Mucosa of gallbladder (tissue), 1 donor: Measurements from ENCODE around the gene FAM72B. TPM values are rescaled to one million over a fixed set of nuclear protein-coding genes. Genes with fewer than 3 reads are reported as not detected.
"Not testable (repeated sequence)": the region's sequence is repeated elsewhere in the genome, so short reads cannot be mapped to it uniquely, and the experiment has no call there.

Source experiments
- DNase-seq: peaks from one replicate; pipeline ENCODE4 v3.0.0-alpha.2; 2020; ENCODE audit warnings: low spot score
- total RNA-seq: library from RNA; stranded (reverse); gene quantifications from one replicate; pipeline ENCODE4 v1.2.1, GENCODE V29; 2021
- donor health status: DM: no; HTN: no; CAD: no.

The FAM72B gene
- total RNA-seq, 1 donor from 2014 or later: 1.3 TPM

DNA sequence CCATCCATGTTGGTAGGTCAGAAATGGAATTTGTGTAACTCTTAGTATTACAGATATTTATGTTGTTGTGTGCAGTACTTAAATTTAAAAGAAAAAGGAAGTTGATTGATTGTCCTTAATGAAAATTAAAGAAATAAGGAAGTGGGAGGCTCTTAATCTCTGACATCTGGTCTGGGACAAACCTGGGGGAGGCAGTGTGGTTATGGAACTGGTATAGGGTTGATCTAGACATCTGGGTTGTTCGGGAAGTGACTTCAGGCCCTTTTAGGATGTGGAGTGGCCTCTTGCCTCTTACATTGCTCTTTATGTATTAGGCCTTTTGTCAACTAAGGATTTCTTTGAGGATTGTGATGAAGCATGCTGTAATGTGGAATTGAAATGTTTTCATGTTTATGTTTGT, 16.1 kb upstream of the FAM72B start:
- not testable (repeated sequence) for DNase-seq

DNA sequence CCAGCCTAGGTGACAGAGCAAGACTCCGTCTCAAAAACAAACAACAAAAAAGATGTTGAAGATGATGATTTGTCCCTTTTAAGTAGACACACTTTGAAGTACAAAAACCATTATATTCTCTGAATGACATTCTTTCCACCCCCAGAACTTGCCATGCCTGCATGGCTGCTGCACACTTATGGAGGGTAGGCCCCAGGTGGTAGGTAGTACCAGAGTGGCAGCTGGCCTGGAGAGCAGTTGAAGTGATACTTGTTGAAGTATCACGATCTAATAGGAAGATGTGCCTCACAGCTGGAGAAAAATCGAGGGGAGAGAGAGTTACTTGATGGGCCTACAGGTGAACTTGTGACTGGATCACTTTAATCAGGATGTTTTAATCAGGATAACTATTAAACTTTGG, 15.6 kb upstream of the FAM72B start:
- not testable (repeated sequence) for DNase-seq

DNA sequence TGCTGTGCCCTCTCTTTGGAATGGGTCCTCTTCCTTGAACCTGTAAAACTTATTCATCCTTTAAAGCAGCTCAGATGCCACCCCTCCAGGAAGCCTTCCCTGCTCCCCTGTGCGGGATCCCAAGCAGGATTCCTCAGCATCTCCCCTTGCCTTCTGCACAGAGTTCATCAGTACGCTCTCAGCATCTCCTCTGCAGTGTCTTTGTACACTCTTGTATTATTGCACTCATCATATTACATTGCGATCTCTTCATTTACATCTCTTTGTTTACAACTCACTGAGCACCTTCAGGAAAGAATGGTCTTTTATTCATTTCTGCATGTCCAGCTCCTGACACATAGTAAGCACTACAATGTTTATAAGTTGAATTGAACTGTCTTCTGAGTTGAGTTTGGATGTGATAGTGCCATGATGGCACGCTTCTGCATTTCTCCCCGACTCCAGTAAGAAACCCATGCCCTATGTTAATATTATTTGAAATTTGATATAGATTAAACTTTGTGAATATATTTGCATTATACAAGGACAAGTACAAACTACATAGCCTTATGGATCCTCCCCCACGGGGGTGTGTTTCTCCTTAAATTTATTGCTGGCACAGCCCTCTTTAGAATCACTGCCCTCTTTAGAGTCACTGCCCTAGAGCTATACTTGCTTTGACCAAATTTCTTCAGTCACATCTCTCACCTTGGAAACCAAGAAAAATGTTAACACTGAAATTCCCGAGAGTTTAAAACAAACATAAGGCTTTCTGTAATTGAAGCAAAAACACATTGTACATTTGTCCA, 13.1 kb upstream of the FAM72B start:
- not testable (repeated sequence) for DNase-seq

DNA sequence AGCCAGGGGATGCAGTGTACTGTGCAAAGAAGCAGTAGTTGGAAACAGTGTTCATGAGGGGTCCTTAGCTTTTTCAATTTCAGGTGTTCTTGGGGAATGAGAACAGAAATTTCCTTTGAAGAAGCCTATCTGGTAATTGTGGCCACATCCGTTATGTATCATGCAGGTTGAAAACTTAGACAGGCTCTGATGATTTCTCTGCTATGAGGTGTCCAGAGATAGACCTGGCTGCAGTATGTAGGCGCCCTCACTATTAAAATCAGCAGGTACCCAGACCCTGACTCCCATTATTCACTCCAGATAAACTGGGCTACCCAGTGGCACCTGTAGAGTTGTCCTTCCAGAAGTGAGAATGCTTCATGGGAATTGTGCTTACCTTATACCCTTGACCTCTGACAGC, 8.4 kb upstream of the FAM72B start:
- not testable (repeated sequence) for DNase-seq

DNA sequence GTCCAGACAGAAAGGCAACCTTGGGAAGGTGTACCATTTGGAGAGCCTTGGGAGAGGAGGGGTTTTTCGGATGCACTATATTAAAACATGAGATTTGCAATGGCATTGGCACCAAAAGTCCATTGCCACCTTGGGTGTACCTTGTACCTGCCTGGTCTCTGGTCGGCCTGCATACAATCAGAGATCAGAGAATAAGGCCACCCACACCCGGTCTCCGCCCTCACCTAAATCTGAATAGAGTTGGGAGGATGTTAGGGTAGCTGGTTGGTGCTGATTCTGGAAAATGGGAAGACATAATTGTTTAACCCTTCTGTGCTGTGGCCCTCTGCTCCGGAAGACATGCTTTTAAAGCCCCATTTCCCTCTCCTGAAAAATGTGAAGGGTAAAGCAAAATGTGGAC, 3.8 kb upstream of the FAM72B start:
- DNase-seq: not testable (repeated sequence)

DNA sequence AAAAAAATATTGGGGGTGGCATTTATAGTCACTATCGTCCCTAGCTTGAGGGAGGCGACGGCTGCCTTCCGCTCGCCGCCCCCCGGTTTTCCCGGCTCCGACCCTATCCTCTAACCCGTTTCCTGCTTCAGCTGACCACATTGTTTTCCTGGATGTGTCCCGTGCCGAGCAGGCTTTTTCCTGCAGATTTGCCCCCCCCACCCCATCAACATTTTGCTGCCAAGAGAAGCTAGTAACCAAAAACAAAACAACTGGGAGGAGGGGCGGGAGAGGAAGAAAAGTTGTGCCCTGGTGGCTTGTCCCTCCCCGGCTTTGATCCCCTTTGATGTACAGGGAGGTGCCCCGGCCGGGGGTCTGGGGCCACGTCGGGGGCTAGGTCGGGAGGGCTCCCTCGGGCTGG, 2.1 kb upstream of the FAM72B start:
- not testable (repeated sequence) for DNase-seq

DNA sequence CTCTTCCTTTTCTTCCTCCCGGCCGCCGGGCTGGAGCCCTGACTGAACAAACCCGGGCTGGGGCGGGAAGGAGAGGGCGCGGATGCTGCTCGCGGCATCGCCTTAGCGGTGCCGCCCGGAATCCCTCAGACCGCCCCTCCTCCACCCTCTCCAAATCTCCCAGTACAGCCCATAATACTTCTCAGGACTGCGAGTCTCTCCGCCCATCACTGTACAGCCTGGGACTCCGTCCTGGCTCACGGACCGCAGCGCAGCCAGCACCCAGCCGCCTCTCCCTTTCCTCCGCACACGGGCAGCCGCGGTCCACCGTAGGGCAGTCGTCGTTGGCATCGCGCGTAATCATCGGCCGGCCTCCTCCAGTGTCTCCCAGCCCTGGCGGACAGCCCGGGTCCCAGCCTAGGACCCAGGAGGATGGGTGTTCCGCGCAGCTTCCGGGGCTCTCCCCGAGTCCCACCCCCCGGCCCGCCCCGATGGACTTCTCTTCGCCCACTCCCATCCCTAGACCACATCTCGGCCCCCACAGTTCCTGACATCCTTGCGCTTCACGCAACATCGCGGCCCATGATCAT, 1.1 kb upstream of the FAM72B start:
- DNase-seq: not testable (repeated sequence)

DNA sequence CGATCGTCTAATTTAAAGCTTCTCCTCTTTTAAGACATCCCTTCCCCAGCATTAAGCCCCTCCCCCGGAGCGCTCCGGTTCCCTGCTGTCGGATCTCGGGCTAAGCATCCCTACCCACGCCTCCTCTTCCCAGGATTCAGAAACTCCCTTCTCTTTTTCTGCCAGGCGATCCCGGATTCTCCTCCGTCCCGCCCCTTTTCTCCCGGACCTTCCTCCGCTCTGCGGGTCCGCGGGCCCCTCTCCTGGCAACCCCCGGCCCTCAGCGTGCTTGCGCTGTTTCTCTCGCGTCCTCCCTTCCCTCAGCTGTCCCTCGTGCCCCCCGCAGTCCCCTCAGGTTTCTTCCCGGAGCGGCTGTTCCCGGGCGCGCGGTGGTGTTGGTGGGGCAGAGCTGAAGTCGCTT, 273 bp downstream of the FAM72B start:
- DNase-seq: not testable (repeated sequence)

DNA sequence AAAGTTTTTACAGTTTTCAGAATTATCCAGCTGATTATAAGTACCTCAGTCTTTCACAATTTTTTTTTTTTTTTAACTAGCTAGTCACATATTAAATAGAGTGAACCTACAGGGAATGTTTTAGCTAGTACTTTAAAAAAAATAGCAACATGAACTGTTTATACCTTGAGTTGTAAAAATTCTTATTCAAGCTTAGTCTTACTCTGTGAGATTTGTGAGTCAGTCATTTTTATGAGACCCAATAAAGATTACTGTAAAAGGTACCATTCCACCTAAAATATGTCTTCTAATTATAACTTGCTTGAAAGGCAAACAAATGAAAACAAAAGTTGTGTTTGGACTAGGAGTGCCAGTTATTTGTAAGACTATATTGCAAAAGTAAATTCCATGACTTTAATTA, 5.9 kb downstream of the FAM72B start:
- not testable (repeated sequence) for DNase-seq

DNA sequence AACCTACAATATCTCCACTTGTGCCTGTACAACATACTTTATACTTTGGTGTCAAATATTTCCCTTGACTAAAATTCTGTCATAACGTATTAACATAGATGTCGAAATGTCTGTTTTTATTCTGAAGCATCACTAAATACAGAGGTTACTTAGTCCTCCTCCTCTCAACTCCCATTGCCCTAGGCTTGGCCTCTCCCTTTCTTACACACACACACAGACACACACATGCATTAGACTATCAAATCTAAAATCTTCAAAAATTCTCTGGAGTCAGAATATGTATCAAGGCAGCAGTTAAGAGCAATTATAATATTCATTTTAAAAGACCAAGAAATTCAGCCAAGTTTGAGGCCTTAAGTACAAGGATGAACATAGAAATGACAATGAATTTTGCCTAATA, 7.5 kb downstream of the FAM72B start:
- DNase-seq: not testable (repeated sequence)

DNA sequence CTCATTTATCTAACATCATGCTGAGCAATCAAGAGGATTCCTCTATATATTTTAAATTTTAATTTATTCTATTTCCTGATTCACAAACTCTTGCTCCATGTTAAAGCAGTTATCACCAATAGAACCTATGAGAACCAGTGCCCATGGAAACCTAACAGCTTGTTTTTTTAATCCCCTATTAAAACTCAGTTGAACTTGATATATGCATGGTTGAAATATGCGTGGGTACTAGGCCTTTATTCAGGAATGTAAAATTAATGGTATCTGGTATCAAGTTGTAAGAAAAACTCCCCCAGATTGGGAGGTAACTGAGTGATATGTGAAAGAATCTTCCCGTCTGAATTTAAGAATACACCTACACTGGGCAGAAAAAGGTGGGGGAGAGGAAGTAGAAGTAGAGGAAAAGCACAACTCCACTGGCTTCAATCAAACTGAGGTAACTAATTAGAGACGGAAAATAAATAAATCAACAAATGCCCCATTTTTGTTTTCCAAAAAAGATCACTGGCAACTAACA, 15.9 kb downstream of the FAM72B start:
- not testable (repeated sequence) for DNase-seq

DNA sequence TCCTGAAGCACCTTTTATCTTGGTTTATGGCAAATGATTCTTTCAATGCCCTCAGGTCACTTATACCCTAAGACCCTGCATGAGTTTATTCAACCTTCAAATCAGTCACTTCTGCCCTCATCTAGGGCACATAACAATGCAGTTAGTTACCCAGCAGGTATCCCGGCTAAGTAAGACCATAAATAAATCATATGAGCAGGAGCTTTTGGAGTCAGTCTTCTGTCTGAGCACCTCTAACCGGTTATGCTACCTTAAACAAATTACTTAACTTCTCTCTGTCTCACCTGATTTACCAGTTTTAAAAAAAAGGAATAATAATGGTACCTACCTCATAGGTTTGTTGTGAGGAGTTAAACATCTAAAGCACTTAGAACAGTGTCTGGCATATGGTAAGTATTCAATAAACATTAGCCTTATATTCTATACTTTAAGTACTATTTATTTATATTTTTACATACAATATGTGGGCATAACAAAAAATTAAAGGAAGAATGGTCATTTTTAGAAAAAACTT, 16.9 kb downstream of the FAM72B start:
- not testable (repeated sequence) for DNase-seq

DNA sequence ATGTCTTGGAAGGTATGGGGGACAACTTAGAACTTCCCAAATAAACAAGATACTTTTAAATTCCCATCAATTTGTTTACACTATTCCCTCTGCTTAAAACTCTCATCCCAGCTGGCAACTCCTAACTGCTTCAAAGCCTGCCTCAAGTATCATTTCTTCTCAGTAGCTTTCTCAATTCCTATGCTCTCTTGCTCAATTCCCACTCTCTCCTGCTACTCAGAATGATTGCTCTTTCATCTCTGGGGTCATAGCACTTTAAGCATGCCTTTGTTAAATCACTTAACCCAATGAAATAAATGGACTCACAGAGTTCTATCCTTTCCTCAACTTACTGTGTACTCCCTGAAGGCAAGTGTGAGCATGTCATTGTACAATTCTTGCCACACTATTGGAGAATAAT, 18.8 kb downstream of the FAM72B start:
- not testable (repeated sequence) for DNase-seq

DNA sequence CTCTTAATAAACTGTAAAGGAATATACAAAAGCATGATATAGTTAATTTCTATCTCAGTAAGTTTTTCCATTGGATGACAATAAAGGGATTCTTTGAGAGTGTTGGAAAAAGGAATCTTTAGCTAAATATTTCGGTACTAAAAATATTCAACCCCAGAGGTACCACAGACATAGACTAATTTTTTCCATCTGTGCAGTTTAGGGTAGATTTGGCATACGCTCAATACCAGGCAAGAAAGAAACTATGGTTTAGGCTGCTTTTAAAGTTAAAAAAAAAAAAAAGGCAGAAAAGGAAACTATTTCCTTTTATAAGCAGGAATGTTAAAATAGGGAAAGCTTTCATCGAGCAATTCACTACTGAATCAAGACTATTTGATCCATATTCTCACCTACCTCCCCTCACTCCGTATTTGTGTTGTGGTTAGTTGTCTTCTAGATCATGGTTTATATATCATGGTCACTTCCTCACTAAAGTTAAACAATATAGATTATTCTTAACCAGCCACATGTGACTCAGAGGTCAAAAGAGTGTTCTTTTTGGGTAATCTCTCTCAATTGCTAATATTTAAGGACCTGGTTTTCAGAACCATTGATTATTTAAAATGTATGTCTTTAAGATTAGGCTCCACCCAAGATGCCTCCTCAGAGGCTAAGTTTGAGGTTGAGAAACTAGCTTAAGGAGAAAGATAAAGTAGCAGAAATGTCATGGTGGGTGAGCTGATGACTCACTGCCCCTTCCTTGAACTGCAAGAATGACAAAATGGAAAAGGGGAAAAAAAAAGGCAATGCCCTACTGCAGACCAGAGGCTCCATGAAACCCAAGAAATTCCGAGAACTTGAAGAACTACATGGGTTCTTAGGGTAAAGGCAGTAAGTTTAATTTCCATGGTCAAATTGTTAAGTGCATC, 20.0 kb downstream of the FAM72B start:
- not testable (repeated sequence) for DNase-seq

DNA sequence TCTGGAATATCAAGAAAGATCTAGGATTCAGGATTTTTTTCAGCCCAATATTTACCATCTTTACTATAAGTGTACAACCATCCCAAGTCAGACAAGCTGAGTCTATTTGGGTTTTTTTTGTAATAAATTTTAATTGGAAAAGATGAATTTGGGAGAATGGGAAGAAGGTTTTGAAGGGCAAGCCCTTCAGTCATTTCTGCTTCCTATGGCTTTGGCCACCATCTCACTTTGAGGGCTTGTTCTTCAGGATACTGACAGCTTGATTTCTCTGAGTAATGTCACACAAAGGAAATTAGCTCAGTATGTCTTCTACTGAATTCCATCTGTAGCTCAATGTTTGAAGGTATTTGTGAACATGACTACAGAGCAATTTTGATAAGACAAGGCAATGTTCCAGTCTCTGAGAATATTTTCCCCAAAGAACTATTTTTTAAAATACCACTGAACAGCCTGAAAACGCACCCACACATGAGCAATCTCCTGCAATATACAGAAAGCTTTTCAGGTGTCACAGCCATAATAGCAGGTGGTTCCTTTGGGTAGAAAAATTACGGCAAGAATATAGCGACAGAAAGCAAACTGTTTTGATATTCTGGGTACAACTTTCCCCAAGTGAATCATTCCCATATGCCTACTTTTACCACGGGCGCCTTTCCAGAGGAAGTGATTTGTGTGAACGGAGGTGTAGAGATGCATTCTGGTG, 22.8 kb downstream of the FAM72B start:
- not testable (repeated sequence) for DNase-seq

DNA sequence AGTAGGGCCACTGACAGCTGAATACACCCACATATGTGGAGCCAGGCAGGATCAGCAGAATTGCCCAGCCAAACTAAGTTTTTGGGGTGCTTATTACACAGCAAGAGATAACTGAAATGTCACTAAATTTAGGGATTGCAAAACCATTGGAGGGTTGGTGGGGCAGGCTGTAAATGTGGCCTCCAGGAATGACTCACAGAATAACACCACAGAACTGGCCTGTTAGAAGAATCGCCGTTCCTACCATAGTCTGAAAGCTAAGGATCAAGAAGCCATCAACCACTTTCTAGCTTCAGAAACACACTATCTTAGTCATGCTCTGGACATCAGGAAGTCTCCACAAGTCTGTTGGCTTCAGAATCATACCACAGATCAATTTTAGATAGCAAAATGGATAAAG, 24.0 kb downstream of the FAM72B start:
- DNase-seq: not testable (repeated sequence)

DNA sequence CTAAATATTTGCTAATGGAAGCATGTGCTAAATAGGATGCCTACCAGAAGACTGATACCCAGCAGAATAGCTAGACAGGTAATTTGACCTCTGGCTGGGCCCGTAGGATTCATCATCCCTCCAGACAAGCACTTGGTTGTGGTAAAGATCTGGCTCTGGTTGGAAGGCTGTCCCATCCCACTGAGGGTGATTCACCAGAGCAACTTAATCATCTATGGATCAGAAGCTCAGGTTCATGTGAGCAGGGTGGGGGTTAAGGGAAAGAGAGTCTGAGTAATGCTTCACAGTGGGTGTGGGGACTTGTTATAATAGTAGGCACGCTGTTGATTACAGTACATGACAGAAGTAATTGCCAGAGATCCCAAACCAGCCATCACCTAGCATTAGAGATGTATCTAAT, 26.5 kb downstream of the FAM72B start:
- DNase-seq: not testable (repeated sequence)

DNA sequence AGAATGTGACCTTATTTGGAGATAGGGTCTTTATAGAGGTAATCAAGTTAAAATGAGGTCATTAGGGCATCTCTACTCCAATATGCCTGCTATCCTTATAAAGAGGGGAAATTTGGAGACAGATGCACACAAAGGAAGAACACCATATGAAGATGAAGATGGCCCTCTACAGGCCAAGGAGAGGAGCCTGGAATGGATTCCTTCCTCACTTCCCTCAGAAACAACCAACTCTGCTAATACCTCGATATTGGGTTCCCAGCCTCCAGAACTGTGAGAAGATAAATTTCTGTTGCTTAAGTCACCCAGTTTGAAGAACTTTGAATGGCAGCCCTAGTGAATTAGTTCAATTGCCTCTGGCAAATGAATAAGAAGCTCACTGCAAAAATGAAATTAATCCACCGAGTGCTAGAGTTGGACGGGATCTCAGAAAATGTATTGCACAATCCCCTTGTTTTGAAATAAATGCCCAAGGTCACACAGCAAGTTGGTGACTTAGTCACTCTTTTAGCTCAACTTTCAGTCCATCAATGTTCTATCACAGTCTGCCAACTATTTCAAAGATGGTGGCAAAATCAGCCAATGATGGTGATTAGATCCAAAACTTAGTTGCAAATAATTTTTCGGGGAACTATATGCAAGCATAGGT, 27.1 kb downstream of the FAM72B start:
- not testable (repeated sequence) for DNase-seq

DNA sequence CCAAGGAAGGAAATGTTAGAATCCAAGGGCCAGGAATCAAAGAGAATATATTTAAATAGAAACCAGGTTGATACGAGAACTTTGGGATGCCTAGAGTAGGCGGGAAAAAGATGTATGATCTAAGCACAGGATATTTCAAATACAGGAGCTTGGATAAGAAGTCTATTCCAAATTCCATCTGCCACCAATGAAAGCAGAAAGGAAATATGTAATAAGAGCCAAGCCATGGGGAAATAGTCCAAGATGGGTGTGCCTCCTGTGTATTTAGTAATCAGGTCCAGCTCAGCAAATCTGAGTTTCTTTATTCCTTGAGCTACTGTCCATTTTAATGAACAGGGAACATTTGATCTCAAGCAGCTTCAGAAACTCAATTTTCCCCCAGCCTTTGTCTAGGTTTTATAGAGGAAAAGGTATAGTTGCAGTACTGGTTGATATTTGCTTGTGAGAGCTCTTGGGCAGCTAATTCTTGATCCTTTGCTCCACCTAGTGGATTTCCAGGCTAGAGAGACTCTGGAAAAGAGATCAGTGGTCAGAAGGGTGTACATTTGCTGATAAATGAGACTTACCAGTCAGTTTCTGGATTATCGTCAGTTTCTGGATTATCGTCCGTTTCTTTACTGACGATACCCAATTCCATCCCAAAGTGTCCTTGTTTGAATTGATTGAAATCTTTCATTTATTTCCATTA, 28.3 kb downstream of the FAM72B start:
- not testable (repeated sequence) for DNase-seq

DNA sequence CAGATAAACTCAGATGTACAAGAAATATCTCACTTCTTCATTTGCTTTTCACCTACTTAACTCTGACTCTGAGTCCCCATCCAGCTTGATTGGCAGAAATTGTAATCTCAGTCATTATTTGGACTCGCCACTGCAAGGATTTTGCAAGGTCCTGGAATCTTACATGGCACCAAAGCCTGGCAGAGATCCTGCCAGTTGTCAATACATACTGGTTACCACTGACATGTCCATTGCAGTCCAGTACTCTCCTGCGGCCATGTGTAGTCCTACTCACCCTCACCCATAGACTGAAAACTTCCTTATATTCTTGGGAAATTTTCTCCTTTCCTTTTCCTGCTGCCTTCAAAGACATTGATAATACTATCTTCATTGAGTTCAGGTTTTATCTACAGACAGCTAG, 29.3 kb downstream of the FAM72B start:
- not testable (repeated sequence) for DNase-seq
